ENCODE data around the gene CACNA1B. TPM values are rescaled to one million over a fixed set of nuclear protein-coding genes. Genes with fewer than 3 reads are reported as not detected.

Gene CACNA1B
- total RNA-seq, 1 donor from 2014 or later = 0.84 TPM

DNA sequence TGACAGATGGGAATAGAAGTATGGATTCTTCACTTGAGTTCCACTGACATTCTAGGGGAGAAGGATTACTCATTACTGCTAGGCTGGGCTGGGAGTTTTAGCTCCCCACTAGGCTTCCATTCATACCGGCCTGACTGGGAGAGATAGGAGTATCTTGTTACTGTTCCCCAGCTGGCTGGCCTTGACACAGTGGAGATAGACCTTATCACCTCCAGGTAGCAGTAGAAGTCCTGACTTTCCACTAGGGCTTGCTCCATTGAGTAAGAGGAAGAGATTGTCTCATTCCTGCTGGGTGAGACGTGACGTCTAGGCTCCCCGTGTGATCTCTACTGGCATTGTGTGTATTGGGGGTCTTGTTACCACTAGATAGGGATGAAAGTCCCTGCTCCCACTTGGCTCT is 156.4 kb downstream of the CACNA1B start:
- TF ChIP-seq, protein P1, sequence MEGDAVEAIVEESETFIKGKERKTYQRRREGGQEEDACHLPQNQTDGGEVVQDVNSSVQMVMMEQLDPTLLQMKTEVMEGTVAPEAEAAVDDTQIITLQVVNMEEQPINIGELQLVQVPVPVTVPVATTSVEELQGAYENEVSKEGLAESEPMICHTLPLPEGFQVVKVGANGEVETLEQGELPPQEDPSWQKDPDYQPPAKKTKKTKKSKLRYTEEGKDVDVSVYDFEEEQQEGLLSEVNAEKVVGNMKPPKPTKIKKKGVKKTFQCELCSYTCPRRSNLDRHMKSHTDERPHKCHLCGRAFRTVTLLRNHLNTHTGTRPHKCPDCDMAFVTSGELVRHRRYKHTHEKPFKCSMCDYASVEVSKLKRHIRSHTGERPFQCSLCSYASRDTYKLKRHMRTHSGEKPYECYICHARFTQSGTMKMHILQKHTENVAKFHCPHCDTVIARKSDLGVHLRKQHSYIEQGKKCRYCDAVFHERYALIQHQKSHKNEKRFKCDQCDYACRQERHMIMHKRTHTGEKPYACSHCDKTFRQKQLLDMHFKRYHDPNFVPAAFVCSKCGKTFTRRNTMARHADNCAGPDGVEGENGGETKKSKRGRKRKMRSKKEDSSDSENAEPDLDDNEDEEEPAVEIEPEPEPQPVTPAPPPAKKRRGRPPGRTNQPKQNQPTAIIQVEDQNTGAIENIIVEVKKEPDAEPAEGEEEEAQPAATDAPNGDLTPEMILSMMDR (IDR thresholded peaks at IDR 0.05; ENCODE audit: insufficient read depth, low read length, poor library complexity, severe bottlenecking) = no peak
- H3K4me3 ChIP-seq (ENCODE audit: low read depth, low read length) = no peak overlapping the region
- no peaks in the 10 kb centered on the region for H3K27me3 ChIP-seq (ENCODE audit: control insufficient read depth, insufficient read depth, low read length)
- no peak for DNase-seq (ENCODE audit: low read depth)
- H3K36me3 ChIP-seq (ENCODE audit: control insufficient read depth, insufficient read depth, low read length) = no peaks in the 10 kb centered on the region

DNA sequence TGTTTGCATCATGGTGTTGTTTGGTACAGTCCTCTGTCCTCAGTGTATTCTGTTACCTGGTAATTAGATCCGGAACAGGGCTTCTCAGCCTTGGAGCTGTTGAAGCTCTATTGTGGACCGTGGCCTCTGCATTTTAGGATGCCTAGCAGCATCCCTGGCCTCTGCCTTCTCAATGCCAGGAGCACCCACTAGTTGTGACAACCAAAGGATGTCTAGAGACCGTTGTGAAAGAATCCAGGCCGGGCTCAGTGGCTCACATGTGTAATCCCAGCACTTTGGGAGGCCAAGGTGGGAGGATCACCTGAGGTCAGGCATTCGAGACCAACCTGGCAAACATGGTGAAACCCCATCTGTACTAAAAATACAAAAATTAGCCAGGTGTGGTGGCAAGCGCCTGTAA is 159.6 kb downstream of the CACNA1B start:
- Histone ChIP-seq H3K36me3 (ENCODE audit: control insufficient read depth, insufficient read depth, low read length) (no peaks in the 10 kb centered on the region), H3K27me3 (ENCODE audit: control insufficient read depth, insufficient read depth, low read length) (no peaks in the 10 kb centered on the region), H3K4me3 (ENCODE audit: low read depth, low read length) (no peak overlapping the region)
- DNase-seq (ENCODE audit: low read depth) = no peak
- TF ChIP-seq, protein P1 (IDR thresholded peaks at IDR 0.05; ENCODE audit: insufficient read depth, low read length, poor library complexity, severe bottlenecking) = no peak

DNA sequence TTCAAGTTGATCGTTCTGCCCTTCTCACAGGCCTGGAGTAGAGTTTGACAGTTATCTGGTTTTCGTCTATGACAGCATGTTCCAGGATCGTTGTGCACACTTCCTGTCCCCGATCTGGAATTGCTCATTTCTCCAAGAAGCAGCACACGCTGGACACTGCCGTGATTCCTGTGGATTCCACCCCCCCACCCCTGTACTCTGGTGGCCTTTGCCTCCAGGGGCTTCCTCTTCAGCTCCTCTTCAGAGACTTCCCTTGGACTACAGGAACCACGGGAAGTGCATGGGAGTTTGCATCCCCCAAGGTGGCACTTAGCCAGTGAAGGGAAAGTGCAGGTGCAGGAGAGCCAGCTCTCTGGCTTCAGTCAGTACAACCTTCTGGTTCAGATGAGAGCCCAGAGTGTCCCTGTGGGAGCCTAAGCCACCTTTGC is 160.7 kb downstream of the CACNA1B start:
- H3K36me3 ChIP-seq (ENCODE audit: control insufficient read depth, insufficient read depth, low read length) = no peaks in the 10 kb centered on the region
- no peak for DNase-seq (ENCODE audit: low read depth)
- no peak overlapping the region for H3K4me3 ChIP-seq (ENCODE audit: low read depth, low read length)
- H3K27me3 ChIP-seq (ENCODE audit: control insufficient read depth, insufficient read depth, low read length) = no peaks in the 10 kb centered on the region
- TF ChIP-seq, protein P1 (IDR thresholded peaks at IDR 0.05; ENCODE audit: insufficient read depth, low read length, poor library complexity, severe bottlenecking) = no peak

DNA sequence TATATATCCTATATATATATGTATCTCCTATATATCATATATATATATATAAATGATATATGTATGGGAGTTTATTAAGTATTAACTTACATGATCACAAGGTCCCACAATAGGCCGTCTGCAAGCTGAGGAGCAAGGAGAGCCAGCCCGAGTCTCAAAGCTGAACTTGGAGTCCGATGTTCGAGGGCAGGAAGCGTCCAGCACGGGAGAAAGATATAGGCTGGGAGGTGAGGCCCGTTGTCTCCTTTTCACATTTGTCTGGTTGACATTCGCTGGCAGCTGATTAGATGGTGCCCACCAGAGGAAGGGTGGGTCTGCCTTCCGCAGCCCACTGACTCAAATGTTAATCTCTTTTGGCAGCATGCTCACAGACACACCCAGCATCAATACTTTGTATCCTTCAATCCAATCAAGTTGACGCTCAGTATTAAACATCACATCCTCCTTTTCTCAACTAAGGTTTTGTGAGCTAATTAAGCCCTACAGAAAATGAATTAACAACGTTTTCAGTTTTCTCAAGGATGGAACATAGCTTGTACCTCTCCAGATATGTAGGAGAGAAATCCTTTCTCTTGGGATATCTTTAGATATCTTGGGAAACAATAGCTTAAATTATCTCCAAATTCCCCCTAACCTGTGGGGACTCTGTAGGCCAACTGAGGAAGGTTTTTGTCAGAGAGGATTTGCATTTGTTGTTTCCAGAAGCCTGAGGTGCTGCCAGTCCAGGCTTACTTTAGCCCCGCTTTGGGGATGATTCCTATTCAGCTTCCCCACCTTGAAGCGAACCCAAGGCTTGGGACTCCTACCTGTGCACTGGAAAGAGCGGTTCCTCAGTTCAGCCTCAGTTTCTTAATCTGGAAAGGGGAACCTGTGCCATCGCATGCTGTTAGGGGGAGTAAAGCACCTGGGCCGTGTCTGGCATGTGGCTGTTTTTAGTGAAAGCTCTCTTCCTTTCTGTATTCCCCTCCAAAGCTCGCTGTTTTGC is 163.2 kb downstream of the CACNA1B start:
- Histone ChIP-seq H3K36me3 (ENCODE audit: control insufficient read depth, insufficient read depth, low read length) (no peaks in the 10 kb centered on the region), H3K27me3 (ENCODE audit: control insufficient read depth, insufficient read depth, low read length) (no peaks in the 10 kb centered on the region), H3K4me3 (ENCODE audit: low read depth, low read length) (no peak overlapping the region)
- TF ChIP-seq, protein P1 (IDR thresholded peaks at IDR 0.05; ENCODE audit: insufficient read depth, low read length, poor library complexity, severe bottlenecking) = no peak
- DNase-seq (ENCODE audit: low read depth) = no peak

DNA sequence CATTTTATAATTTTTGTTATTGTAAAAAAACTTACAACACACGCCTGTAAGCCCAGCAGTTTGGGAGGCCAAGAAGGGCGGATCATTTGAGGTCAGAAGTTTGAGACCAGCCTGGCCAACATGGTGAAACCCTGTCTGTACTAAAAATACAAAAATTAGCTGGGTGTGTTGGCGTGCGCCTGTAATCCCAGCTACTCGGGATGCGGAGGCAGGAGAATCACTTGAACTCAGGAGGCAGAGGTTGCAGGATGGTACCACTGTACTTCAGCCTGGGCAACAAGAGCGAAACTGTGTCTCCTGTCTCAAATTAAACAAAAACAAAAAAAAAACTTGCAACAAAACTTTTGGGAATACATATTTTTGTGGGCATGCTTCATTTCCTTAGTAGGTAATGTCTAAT is 164.6 kb downstream of the CACNA1B start:
- no peaks in the 10 kb centered on the region for H3K27me3 ChIP-seq (ENCODE audit: control insufficient read depth, insufficient read depth, low read length)
- no peaks in the 10 kb centered on the region for H3K36me3 ChIP-seq (ENCODE audit: control insufficient read depth, insufficient read depth, low read length)
- TF ChIP-seq, protein P1 (IDR thresholded peaks at IDR 0.05; ENCODE audit: insufficient read depth, low read length, poor library complexity, severe bottlenecking) = no peak
- no peak overlapping the region for H3K4me3 ChIP-seq (ENCODE audit: low read depth, low read length)
- DNase-seq (ENCODE audit: low read depth) = no peak
